GM23338 (cell line): Measurements from ENCODE around the gene SIMC1. TPM values are rescaled to one million over a fixed set of nuclear protein-coding genes. Genes with fewer than 3 reads are reported as not detected.

Source experiments
- ATAC-seq: fragments of 200-7000 bp; cut with Tn5 transposase; 3 replicates; pipeline ENCODE4 v1.9.1; 2020
- DNase-seq: peaks from one replicate; pipeline ENCODE4 v3.0.0-alpha.2; 2015; ENCODE audit warnings: low spot score
- H2AFZ ChIP-seq: fragments of 200-600 bp; sonication (generic); 2 replicates; pipeline ENCODE4 v1.8.0; 2016; ENCODE audit warnings: antibody characterized with exemption, mild to moderate bottlenecking, moderate library complexity
- H3F3A ChIP-seq: fragments of 200-600 bp; sonication (generic); replicated peaks from 2 replicates; pipeline ENCODE4 v1.8.0; 2017; ENCODE audit warnings: antibody characterized with exemption, mixed run types, low read depth
- H3K27ac ChIP-seq: fragments of 200-600 bp; sonication (generic); 2 replicates; pipeline ENCODE4 v1.6.1; 2016; ENCODE audit warnings: low read depth
- H3K27me3 ChIP-seq: fragments of 200-600 bp; sonication (generic); 2 replicates; pipeline ENCODE4 v1.8.0; 2016; ENCODE audit warnings: mild to moderate bottlenecking, mixed run types, moderate library complexity; ENCODE audit not compliant: insufficient read depth
- H3K36me3 ChIP-seq: fragments of 200-600 bp; sonication (generic); 2 replicates; pipeline ENCODE4 v1.8.0; 2016; ENCODE audit warnings: mild to moderate bottlenecking; ENCODE audit not compliant: insufficient read depth
- H3K4me1 ChIP-seq: fragments of 200-600 bp; sonication (generic); 2 replicates; pipeline ENCODE4 v1.8.0; 2016; ENCODE audit warnings: mild to moderate bottlenecking, moderate library complexity; ENCODE audit not compliant: insufficient read depth
- H3K4me2 ChIP-seq: fragments of 200-600 bp; sonication (generic); 2 replicates; pipeline ENCODE4 v1.7.1; 2017; ENCODE audit warnings: mixed run types
- H3K4me3 ChIP-seq: fragments of 200-600 bp; sonication (generic); 2 replicates; pipeline ENCODE4 v1.6.1; 2016; ENCODE audit warnings: mixed run types
- H3K79me2 ChIP-seq: fragments of 200-600 bp; sonication (generic); replicated peaks from 2 replicates; pipeline ENCODE4 v1.8.0; 2017; ENCODE audit warnings: mild to moderate bottlenecking; ENCODE audit not compliant: insufficient read depth
- H3K9me2 ChIP-seq: fragments of 200-600 bp; sonication (generic); 2 replicates; pipeline ENCODE4 v1.8.0; 2017; ENCODE audit not compliant: insufficient read depth
- H4K20me1 ChIP-seq: fragments of 200-600 bp; sonication (generic); replicated peaks from 2 replicates; pipeline ENCODE4 v1.8.0; 2017; ENCODE audit warnings: mild to moderate bottlenecking; ENCODE audit not compliant: insufficient read depth
- H3K27ac Mint-ChIP-seq: 2 replicates; pipeline ENCODE4 v1.8.0; 2020; ENCODE audit warnings: inconsistent platforms, mild to moderate bottlenecking, moderate library complexity, mixed read lengths
- H3K27me3 Mint-ChIP-seq: 3 replicates; pipeline ENCODE4 v1.8.0; 2022; ENCODE audit warnings: low read depth, mild to moderate bottlenecking, moderate library complexity, mixed read lengths, inconsistent platforms; ENCODE audit not compliant: insufficient read depth, poor library complexity
- H3K36me3 Mint-ChIP-seq: 3 replicates; pipeline ENCODE4 v1.8.0; 2021; ENCODE audit warnings: low read depth, mild to moderate bottlenecking, inconsistent platforms, moderate library complexity, mixed read lengths
- H3K4me1 Mint-ChIP-seq: 3 replicates; pipeline ENCODE4 v1.8.0; 2020; ENCODE audit warnings: mild to moderate bottlenecking, inconsistent platforms, mixed read lengths
- H3K4me3 Mint-ChIP-seq: 3 replicates; pipeline ENCODE4 v1.8.0; 2021; ENCODE audit warnings: moderate library complexity, mild to moderate bottlenecking, inconsistent platforms, mixed read lengths
- H3K9me3 Mint-ChIP-seq: 3 replicates; pipeline ENCODE4 v1.8.0; 2020; ENCODE audit warnings: moderate library complexity, mild to moderate bottlenecking, inconsistent platforms, mixed read lengths
- JUNB ChIP-seq: IDR thresholded peaks from one replicate; pipeline ENCODE4 v1.6.1; 2016; ENCODE audit warnings: antibody characterized with exemption; ENCODE audit not compliant: unreplicated experiment
- POLR2AphosphoS5 ChIP-seq: IDR thresholded peaks from 2 replicates; pipeline ENCODE4 v1.6.1; 2016; ENCODE audit warnings: antibody characterized with exemption, low read depth
- STAT1 ChIP-seq: IDR thresholded peaks from one replicate; pipeline ENCODE4 v1.6.1; 2016; ENCODE audit warnings: antibody characterized with exemption; ENCODE audit not compliant: unreplicated experiment
- ZNF114 ChIP-seq: fragments of 250-450 bp; sonication (Bioruptor Pico); IDR thresholded peaks from 2 replicates; pipeline ENCODE4 v1.5.0; 2020; ENCODE audit warnings: mild to moderate bottlenecking, moderate library complexity
- ZNF331 ChIP-seq: fragments of 250-450 bp; sonication (Bioruptor Pico); IDR thresholded peaks from 2 replicates; pipeline ENCODE4 v1.5.0; 2020; ENCODE audit warnings: low read depth, mild to moderate bottlenecking, moderate library complexity
- polyA plus RNA-seq: library from polyadenylated mRNA; unstranded; fragments of >200 nt; fragmentation: Nextera tagmentation; extraction: Ambion mirVana; gene quantifications from 2 replicates; pipeline ENCODE4 v1.2.1, GENCODE V29; 2016
- total RNA-seq: library from RNA; depleted of rRNA; stranded (reverse); fragments of >200 nt; shearing (Covaris generic); gene quantifications from 2 replicates; pipeline ENCODE4 v1.2.3, GENCODE V29; 2014
- TF ChIP-seq, protein P1 (sequence below): IDR thresholded peaks from 2 replicates; pipeline ENCODE4 v1.6.1; 2016; ENCODE audit warnings: antibody characterized with exemption
- TF ChIP-seq, protein P2 (sequence below), 2 experiments: fragments of 200-600 bp in 1 of 2; sonication (generic) in 1 of 2; conservative IDR thresholded peaks; 2 replicates each; pipeline versions ENCODE4 v1.5.1 to v1.6.1; 2016 to 2017; ENCODE audit warnings: antibody characterized with exemption in 2 of 2, low read depth in 2 of 2, mild to moderate bottlenecking in 2 of 2, moderate library complexity in 1 of 2

SIMC1 gene
- total and polyA plus RNA-seq, 2 experiments from 2014 or later: 9.4 to 14.6 TPM

DNA sequence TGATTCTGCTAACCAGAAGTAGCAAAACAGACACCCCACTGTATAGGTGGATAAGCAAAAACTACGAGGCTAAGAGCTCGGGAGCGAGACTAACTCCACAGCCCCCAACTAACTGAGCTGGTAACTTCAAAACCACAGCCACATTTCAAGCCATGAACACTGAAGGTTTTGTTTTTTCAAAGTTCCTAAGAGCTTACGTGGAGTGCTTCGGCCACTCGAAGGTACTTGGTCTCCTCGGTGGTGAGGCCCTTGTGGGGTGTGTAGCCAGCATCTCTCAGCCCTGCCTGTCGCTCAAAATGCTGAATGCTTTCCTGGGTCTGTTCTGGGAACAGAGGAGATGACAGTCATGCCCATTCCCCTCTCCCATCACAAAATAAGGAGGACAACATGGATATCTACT lies 112.2 kb downstream of the SIMC1 start:
- DNase-seq (no peak), ATAC-seq (no peak)
- no peaks in the 10 kb centered on the region for H3K27me3 Mint-ChIP-seq
- no peak overlapping the region for H3K4me3 Mint-ChIP-seq
- no peak for TF ChIP-seq ZNF114 (CRISPR knock-in tag)
- H3K4me1 Mint-ChIP-seq: no peaks in the 10 kb centered on the region
- H3K27ac Mint-ChIP-seq: no peak overlapping the region
- H3K4me3 ChIP-seq: no peak overlapping the region
- no peaks in the 10 kb centered on the region for H3K9me3 Mint-ChIP-seq
- H3K27me3 ChIP-seq: no peaks in the 10 kb centered on the region
- no peaks in the 10 kb centered on the region for H3K9me2 ChIP-seq
- H3K4me2 ChIP-seq: no peak overlapping the region
- peaks cover 8% of the 10 kb centered on the region; the same call in 1 of the 2 replicates for H4K20me1 ChIP-seq
- H3K36me3 ChIP-seq: peaks cover 28% of the 10 kb centered on the region
- H3K4me1 ChIP-seq: no peaks in the 10 kb centered on the region
- H3K27ac ChIP-seq: no peak overlapping the region
- H2AFZ ChIP-seq: no peak overlapping the region
- no peaks in the 10 kb centered on the region for H3F3A ChIP-seq
- peaks cover 93% of the 10 kb centered on the region for H3K36me3 Mint-ChIP-seq
- peaks cover 37% of the 10 kb centered on the region for H3K79me2 ChIP-seq

DNA sequence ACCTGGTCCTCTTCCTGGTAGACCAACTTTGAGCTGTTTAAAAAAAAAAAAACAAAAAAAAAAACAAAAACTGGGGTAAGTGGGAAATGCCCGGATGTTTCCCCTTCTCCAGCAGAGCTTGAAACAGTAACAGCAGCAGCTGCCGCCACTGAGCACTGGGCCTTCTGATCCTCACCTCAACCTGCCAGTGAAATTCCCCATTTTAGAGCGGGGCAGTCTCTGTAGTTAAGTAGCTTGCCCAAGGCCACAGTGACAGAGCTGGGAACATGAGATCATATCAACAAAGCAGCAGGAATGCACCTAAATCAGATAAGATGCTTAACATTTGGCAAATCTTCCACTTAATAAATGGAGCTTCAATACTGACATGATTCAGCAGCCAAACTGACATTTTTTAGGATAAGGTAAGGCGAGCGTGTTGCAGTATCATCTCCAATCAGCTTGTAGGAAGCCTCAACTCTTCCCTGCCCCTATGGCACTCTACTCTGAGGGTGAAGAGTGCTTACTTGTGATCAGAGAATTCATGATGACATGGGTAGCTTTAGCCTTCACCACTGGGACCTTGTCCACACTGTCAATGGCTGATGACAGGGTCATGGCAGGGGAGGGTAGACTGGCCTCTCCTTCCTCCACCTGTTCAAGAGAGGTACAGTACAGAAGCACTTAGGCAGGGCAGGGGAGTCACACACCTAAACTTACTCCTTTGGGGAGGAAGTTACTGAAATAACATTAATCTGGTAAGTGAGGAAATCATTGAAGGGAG lies 114.1 kb downstream of the SIMC1 start:
- no peaks in the 10 kb centered on the region for H3K9me2 ChIP-seq

More for the DNA sequence above, 114.1 kb downstream of the SIMC1 start:
- Mint-ChIP-seq H3K27me3 (peaks cover 1% of the 10 kb centered on the region), H3K4me3 (no peak overlapping the region), H3K36me3 (peaks cover 83% of the 10 kb centered on the region), H3K9me3 (no peaks in the 10 kb centered on the region), H3K27ac (no peak overlapping the region), H3K4me1 (no peaks in the 10 kb centered on the region)
- no peak for DNase-seq
- TF ChIP-seq ZNF331 (CRISPR knock-in tag) (no peak), STAT1 (no peak), JUNB (no peak), POLR2AphosphoS5 (no peak)
- TF ChIP-seq, protein P1, sequence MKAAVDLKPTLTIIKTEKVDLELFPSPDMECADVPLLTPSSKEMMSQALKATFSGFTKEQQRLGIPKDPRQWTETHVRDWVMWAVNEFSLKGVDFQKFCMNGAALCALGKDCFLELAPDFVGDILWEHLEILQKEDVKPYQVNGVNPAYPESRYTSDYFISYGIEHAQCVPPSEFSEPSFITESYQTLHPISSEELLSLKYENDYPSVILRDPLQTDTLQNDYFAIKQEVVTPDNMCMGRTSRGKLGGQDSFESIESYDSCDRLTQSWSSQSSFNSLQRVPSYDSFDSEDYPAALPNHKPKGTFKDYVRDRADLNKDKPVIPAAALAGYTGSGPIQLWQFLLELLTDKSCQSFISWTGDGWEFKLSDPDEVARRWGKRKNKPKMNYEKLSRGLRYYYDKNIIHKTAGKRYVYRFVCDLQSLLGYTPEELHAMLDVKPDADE: no peak
- TF ChIP-seq, protein P2, sequence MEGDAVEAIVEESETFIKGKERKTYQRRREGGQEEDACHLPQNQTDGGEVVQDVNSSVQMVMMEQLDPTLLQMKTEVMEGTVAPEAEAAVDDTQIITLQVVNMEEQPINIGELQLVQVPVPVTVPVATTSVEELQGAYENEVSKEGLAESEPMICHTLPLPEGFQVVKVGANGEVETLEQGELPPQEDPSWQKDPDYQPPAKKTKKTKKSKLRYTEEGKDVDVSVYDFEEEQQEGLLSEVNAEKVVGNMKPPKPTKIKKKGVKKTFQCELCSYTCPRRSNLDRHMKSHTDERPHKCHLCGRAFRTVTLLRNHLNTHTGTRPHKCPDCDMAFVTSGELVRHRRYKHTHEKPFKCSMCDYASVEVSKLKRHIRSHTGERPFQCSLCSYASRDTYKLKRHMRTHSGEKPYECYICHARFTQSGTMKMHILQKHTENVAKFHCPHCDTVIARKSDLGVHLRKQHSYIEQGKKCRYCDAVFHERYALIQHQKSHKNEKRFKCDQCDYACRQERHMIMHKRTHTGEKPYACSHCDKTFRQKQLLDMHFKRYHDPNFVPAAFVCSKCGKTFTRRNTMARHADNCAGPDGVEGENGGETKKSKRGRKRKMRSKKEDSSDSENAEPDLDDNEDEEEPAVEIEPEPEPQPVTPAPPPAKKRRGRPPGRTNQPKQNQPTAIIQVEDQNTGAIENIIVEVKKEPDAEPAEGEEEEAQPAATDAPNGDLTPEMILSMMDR (conservative IDR thresholded peaks at IDR 0.05; ENCODE audit: low read depth in 2 of 2): no peak
- H3K4me3 ChIP-seq: no peak overlapping the region
- H3K4me2 ChIP-seq: no peak overlapping the region
- H3F3A ChIP-seq: no peaks in the 10 kb centered on the region
- peaks cover 56% of the 10 kb centered on the region for H3K79me2 ChIP-seq
- H3K27ac ChIP-seq: no peak overlapping the region
- H2AFZ ChIP-seq: no peak overlapping the region
- H3K27me3 ChIP-seq: no peaks in the 10 kb centered on the region
- no peak for ATAC-seq
- H4K20me1 ChIP-seq: peaks cover 19% of the 10 kb centered on the region; the same call in 1 of the 2 replicates
- H3K4me1 ChIP-seq: no peaks in the 10 kb centered on the region
- peaks cover 24% of the 10 kb centered on the region for H3K36me3 ChIP-seq
